OCI-LY7 (cell line): ENCODE results near the gene NFKB1.

Experiments
- EZH2phosphoT487 ChIP-seq: fragments of 200-600 bp; sonication (generic); IDR thresholded peaks from 2 replicates; pipeline ENCODE4 v1.6.1; 2018; ENCODE audit warnings: low read depth, borderline replicate concordance, mild to moderate bottlenecking, mixed run types, antibody characterized with exemption, low read length, moderate library complexity, mixed read lengths
- TF ChIP-seq, protein P1 (sequence below): fragments of 200-600 bp; sonication (generic); conservative IDR thresholded peaks from 2 replicates; pipeline ENCODE4 v1.5.1; 2014; ENCODE audit warnings: mild to moderate bottlenecking, antibody characterized with exemption, low read length, moderate library complexity, mixed read lengths

GRCh38 chr4:102569200-102569599 is 68.0 kb downstream of the NFKB1 start:
- TF ChIP-seq, protein P1, sequence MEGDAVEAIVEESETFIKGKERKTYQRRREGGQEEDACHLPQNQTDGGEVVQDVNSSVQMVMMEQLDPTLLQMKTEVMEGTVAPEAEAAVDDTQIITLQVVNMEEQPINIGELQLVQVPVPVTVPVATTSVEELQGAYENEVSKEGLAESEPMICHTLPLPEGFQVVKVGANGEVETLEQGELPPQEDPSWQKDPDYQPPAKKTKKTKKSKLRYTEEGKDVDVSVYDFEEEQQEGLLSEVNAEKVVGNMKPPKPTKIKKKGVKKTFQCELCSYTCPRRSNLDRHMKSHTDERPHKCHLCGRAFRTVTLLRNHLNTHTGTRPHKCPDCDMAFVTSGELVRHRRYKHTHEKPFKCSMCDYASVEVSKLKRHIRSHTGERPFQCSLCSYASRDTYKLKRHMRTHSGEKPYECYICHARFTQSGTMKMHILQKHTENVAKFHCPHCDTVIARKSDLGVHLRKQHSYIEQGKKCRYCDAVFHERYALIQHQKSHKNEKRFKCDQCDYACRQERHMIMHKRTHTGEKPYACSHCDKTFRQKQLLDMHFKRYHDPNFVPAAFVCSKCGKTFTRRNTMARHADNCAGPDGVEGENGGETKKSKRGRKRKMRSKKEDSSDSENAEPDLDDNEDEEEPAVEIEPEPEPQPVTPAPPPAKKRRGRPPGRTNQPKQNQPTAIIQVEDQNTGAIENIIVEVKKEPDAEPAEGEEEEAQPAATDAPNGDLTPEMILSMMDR: no peak
- TF ChIP-seq EZH2phosphoT487: no peak
